GM18867 (cell line): ENCODE measurements around the gene KLK4.
"Not testable (repeated sequence)": the region's sequence is repeated elsewhere in the genome, so short reads cannot be mapped to it uniquely, and the experiment has no call there.

Experiments
- ATAC-seq: cut with Tn5 transposase; IDR thresholded peaks from one replicate; pipeline ENCODE4 v1.9.1; 2021; ENCODE audit warnings: mild to moderate bottlenecking, moderate library complexity; ENCODE audit not compliant: unreplicated experiment

KLK4 gene

GRCh38 chr19:50916069-50916468, 4.9 kb upstream of the KLK4 start:
- no peak for ATAC-seq

DNA sequence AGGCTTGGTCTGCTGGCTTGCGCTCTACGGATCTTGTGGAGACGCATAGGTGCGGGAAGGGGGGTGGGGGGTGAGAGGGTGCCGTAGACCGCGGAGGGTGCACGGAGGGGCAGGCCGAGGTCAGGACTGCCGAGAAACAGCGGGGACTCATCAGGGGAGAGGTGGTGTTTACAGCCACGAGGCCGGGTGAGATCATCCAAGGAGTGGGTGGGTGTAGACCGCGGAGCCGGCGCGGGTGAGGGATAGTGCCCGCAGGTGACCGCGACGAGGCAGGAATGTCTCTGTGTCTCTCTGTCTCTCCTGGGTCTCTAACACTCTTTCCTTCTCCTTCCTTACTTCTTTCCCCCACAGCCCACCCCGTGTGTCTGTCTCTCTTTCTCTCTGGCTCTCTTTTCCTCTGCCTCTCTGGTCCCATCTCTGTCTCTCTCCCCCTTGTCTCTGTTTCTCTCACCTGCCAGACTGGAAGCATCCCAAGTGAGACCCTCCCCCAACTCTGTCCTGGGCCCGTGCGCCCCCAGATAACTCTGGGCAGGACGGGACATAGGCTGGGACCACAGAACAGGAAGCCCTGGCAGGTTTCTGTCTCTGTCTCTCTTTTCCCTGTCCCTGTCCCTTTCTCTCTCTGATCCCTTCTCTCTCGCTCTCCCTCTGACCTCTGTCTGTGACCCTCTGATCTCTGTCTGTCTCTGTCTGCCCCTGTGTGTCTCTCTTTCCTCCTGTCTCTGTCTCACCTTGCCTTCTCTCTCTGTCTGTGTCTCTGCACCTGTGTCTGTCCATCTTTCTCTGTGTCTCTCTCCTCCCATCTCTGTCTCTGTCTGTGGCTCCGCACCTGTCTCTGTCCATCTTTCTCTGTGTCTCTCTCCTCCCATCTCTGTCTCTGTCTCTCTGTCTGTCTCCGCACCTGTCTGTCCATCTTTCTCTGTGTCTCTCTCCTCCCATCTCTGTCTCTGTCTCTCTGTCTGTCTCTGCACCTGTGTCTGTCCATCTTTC, 1.8 kb upstream of the KLK4 start:
- no peak for ATAC-seq

DNA sequence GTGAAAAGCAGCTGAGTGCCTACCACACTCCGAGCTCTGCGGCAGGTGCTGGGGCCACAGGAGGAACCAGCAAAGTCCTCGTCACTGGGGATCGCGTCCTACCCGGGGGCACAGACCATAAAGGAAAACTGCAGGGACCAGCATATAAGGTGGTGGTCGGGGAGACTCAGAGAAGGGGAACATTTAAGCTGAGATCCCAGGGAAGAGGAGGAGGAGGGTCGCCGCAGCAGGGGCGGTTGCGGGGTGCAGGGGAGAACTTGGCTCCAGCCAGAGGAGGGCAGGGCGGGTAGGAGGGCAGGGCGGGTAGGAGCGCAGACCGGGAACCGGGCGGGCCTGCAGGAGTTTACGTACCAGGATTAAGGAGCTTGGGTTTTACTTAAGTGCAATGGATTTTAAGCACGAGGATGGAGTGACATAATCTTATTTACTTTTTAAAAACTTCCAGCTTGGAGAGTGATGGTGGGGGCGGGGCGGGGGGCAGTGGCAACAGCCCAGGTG, 956 bp upstream of the KLK4 start:
- ATAC-seq: no peak

DNA sequence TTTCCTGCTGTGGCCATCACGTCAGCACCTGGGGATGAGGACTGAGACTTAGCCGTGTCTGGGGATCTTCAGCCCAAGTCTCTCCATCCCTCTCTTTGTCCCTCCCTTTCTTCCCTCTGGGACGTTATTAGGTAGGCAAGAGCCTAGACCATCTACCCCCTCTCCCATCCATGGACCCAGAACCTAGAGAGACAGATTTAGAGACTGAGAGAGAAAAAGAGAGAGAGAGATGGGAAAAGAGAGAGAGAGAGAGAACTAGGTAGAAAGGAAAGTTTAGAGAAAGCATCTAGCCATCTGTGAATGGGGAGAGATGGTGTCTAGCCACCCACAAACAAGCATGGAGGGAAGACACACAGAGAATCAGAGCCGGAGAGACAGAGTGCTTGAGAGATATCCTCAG, 473 bp downstream of the KLK4 start:
- ATAC-seq: no peak

DNA sequence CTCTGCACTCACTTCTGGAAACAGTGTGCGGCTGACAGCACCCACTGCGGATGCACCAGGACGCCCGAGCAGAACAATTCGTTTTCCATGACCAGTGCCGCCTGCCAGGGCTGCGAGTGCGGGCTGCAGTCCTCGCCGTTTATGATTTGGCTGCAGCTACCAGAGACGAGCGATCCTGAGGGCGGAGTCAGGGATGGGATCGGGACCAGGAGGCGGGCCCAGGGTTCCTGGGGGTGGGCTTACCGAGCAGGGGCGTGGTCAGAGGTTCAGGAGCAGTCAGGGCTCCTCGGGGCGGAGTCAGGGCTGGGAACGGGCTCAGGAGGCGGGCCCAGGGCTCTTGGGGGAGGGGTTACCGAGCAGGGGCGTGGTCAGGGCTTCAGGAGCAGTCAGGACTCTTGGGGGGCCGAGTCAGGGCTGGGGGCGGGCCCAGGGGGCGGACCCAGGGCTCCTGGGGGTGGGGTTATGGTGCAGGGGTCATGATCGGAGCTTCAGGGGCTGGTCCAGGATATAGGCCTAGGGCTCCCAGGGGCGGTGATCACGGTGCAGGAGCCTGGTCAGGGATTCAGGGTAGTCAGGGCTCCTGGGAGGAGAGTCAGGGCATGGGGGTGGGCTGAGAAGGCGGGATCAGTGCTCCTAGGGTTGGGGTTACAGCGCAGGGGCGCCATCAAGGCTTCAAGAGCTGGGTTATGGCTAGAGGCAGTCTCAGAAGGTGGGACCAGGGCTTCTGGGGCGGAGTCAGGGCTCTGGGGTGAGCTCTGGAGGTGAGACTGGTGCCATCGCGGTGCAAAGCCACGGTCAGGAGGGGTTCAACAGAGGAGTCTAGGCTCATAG, 1.7 kb downstream of the KLK4 start:
- no peak for ATAC-seq

GRCh38 chr19:50908336-50908735, 2.9 kb downstream of the KLK4 start:
- no peak for ATAC-seq

DNA sequence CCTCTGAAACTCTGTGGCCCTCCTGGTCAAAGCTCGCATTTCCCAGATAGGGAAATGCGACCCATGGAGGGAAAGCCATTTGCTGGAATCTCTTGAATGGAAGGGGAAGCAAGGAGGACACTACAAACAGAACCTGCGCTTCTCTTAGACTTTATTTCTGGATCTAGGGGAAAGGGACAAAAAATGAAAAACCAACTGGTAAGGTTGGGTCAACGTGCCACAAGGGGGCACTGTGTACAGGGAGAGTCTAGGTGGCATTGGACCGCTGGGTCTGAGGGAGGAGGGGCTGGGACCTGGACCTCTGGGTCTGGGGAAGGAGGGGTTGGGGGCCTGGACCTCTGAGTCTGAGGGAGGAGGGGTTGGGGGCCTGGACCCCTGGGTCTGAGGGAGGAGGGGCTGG, 5.0 kb downstream of the KLK4 start:
- ATAC-seq: no peak

DNA sequence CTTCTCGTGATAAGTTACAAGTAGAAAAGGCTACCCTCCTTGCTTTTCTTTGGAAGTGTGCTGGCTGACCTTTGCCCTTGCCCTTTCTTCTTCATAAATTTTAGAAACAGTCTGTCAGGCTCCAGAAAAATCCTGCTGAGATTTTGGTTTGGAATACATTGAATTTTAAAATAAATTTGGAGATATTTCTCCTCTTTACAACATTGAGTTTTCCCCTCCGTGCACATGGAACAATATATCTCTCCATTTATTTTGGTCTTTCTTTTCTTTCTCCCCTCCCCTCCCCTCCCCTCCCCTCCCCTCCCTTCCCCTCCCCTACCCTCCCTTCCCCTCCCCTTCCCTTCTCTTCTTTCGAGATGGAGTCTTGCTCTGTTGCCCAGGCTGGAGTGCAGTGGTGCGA, 8.6 kb downstream of the KLK4 start:
- no peak for ATAC-seq

DNA sequence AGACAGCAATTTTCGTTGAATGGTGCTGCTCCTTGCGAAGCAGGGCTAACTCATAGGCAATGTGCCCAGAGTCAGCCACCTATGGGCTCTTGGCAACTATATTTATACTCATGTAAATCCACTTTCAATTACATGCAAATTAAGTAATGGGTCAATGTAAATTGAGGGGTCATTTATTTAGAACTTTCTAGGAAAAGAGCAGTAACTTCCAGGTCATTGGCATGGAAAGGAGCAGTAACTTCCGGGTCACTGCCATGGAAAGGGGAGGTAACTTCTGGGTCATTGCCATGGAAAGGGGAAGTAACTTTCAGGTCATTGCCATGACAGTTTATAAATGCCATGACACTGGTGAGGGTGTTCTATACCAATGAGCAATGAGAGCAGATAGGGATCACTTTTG, 11.6 kb downstream of the KLK4 start:
- no peak for ATAC-seq

DNA sequence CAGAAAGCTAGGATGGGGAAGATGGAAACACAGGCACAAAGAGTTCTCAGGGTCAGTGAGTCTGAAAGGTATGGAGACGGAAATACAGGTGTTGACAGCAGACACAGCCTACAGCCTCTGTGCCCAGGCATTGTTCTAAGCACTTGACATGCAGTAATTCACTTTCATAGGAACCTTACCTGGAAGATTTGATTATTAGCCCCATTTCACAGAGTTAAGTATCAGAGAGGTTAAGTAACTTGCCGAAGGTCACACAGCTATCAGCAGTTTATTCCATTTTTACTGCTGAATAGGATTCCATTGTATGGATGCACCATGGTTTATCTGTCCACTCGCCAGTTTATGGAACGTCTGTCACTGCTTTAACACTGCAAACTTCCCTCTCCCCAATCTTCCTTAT, 13.2 kb downstream of the KLK4 start:
- ATAC-seq: no peak

DNA sequence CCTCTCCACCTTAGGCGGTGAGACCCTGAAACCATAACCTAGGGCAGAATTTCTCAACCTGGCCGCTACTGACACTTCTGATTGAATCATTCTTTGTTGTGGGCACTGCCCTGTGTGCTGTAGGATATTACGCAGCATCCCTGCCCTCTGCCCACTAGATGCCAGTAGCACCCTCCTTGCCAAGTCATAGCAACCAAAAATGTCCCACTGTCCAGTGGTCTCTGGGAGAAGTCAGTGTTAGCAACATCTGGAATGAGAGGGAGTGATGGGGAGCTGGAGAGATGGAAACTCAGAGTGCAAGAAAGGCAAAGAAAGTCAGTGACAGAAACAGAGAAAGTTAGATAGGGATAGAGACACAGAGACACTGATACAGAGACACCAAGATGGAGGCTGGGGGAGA, 13.6 kb downstream of the KLK4 start:
- no peak for ATAC-seq

DNA sequence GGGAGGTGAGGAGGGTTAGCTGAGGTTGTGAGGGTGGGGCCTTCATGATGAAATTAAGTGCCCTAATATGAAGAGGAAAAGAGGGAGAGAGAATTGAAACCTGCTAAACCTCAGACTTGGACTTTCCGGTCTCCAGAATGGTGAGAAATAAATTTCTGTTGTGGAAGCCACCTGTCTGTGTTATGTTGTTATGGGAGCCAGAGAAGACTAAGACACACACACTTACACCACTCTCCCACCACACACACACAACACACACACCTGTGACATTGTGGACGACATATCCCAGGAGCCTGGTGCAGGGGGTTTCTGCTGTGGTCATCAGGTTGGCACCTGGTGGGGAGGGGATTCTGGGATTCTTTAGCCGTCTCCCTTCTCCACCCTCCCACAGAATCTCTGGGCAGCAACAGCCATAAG, 14.0 kb downstream of the KLK4 start:
- ATAC-seq: peak; percentile 21

GRCh38 chr19:50896591-50897190, 14.5 kb downstream of the KLK4 start:
- ATAC-seq: peak; percentile 85

- not testable (repeated sequence) for ATAC-seq
These were observed 15.1 kb downstream of the KLK4 start for GRCh38 chr19:50896089-50896590.

DNA sequence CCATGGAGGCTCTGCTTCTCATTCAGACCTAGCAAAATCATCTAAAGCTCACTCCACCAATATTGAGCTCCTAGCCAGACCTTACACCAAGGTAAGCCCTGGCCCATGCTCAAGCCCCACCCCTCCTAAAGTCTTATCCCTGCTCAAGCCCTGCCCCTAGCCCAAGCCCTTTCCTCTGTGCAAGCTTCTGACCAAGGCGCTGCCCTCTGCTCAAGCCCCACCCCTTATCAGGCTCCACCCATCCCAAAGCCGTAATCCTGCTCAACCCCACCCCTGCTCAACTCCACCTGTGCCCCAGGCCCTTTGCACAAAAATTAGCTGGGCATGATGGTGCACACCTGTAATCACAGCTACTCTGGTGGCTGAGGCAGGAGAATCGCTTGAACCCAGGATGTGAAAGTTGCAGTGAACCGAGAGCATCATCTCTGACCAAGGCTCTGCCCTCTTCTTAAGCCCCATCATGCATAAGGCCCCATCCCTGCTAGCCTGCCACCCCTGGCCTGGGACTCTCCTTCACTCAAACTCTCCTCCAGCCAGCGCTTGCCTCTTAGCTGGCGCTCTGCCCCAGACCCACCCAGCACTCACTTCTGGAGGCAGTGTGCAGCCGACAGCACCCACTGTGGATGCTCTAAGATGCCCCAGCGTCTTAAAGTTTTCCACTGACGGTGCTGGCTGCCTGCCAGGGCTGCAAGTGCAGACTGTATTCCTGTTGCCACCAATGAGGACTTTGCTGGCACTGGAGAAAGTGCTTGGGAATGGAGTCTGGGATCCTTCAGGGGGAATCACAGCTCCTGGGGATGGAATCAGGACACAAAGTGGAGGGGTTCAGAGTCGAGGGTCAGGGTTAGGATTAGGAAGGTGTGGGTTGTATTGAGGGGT, 16.5 kb downstream of the KLK4 start:
- ATAC-seq: no peak

DNA sequence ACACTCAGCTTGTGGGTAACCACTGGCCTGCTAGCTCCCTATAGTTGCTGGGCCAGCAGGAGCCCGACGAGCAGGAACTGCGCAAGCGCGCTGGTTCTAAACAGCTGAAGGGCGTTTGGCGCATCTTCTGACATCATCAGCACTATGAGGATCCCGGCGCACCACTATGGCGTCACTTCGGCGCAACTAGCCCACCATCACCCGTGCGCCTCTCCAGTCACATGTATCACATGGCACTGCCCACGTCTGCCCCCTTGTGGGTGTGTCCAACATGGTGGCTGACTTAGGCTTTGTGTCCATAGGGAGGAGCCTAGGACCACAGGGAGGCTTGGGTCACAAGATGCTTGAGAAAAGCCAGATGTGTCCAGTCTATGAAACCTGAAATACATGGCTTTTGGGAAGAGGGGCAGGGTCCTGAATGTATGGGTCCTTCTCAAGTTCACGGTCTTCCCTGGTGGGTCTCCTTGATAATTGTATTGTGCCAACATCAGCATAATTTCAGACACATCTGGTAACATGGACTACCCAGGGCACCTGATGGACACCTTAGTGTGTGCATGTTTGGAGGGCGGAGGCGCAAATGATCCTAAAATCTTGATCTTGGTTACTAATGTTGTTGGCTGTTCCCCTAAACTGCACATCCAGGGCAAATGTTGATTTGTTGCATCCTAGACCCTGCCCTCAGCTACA, 18.0 kb downstream of the KLK4 start:
- ATAC-seq: no peak

DNA sequence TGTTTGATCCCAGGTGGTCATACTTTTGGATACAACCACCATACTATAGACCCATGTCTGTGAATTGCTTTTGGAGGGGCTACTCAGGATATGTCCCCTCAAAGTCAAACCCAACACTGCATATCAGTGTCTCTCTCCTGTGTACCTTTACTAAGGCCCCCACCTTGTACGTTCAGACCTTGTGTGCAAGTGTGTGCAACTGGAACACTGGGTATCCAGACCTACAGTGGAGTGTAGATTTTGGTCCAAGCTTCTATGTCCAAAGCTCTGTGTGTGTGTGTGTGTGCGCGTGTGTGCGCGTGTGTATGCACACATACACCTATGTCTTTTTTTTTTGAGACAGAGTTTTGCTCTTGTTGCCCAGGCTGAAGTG, 20.0 kb downstream of the KLK4 start:
- no peak for ATAC-seq

- no peak for ATAC-seq
These were observed 20.6 kb downstream of the KLK4 start for GRCh38 chr19:50890422-50891252.

- ATAC-seq: no peak
These were observed 21.6 kb downstream of the KLK4 start for GRCh38 chr19:50889638-50890037.
